Epithelial cell of prostate (primary cell): ENCODE results near the gene ODF4.

Source experiments
- DNase-seq: peaks from one replicate; pipeline ENCODE4 v3.0.0-alpha.2; 2011; ENCODE audit warnings: low read depth, low spot score
- H3K27ac ChIP-seq: fragments of 450-650 bp; 2 replicates; pipeline ENCODE4 v1.5.1; 2017; ENCODE audit warnings: mild to moderate bottlenecking

The ODF4 gene, protein sequence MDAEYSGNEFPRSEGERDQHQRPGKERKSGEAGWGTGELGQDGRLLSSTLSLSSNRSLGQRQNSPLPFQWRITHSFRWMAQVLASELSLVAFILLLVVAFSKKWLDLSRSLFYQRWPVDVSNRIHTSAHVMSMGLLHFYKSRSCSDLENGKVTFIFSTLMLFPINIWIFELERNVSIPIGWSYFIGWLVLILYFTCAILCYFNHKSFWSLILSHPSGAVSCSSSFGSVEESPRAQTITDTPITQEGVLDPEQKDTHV

DNA sequence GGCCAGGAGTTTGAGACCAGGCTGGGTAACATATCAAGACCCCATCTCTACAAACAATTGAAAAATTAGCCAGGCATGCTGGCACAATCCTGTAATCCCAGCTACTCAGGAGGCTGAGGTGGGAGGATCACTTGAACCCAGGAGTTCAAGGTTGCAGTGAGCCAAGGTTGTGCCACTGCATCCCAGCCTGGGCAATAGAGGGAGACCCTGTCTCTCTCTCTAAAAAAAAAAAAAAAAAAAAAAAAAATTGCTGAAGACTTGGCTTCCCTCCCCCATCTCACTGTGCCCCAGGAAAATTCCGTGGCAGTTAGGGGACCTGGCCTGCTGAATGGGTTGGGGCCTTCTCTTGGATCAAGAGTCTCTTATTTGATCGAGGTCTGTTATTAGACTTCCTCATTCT is at the start of gene ODF4:
ODF4 (plus strand) TSS at position 301 of the 400 bp plus-strand sequence. CDS start 212 bp downstream, outside the sequence.
- no peak for DNase-seq
- no peak within 1 kb of the TSS for H3K27ac ChIP-seq

DNA sequence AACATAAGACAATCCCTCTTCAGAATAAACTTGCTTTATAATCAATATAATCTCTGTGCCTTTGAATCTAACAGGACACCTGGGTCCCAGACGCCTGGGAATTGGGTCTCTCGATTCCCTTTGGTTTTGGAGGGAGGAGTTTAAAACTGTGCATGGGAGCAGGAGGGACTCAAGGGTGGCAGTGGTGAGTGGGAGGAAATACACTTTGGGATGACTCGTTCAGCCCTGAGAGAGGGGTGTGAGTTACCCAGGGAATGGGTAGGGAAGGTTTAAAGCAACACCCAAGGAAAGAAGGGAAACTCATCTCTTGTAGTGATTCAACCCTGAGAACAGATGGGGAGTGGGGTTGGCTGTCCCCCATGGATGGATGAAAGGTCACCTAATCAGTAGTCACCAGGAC is 49.6 kb upstream of the ODF4 start:
- H3K27ac ChIP-seq, result no peak overlapping the region
- DNase-seq, result no peak

DNA sequence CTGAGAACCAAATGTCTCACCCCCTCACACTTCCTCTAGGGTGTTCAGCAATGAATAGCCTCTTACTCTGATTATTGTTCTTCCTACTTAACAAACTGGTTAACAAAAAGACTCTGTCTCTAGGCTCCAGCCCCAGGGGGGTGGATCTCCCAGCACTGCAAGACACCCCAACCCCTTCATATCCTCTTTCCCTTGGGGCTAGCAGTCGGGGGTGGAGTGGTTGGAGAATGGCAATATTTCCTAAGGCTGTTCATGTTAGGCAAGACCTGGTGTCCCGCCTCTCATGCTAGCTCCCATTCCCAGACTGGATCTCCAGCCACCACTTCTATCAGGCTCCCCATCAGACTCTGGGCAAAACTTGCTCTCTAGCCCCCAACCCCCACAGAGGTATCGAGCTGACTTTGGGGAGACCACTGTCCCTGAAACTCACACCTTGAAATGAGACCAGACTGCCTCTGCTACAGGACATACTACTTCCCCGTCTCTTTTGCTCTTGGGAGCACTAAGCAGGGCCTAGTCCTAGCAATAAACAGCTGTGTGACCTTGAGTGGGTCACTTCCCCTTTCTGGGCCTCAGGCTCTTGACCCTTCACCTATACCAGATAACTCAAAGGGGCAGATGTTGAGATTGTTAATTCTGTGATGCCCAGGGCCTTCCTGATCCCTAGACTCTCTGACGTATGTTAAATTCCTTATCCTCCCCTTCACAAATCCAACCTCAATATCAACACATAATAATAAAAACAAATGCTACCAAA is 46.8 kb upstream of the ODF4 start:
- no peak overlapping the region for H3K27ac ChIP-seq
- DNase-seq, result no peak

DNA sequence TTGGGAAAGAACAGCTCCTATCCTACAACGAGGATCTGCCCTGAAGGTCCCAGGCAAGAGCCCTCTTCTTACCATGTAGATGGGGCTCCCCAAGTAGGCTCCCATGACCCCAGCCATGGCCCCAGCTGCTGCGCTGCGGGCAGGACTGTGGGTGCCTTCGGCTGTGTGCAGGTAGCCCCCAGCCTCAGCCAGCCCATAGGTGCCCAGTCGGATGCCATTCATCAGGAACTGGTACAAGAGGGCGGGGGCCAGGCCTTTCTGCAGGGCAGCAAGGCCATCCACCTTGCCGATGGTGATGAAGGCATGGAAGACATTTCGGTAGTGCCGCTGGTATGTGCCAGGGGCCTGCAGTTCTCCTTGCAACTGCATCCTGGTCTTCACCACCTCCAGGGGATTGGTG is 45.3 kb upstream of the ODF4 start:
- H3K27ac ChIP-seq, result no peak overlapping the region
- DNase-seq, result no peak

DNA sequence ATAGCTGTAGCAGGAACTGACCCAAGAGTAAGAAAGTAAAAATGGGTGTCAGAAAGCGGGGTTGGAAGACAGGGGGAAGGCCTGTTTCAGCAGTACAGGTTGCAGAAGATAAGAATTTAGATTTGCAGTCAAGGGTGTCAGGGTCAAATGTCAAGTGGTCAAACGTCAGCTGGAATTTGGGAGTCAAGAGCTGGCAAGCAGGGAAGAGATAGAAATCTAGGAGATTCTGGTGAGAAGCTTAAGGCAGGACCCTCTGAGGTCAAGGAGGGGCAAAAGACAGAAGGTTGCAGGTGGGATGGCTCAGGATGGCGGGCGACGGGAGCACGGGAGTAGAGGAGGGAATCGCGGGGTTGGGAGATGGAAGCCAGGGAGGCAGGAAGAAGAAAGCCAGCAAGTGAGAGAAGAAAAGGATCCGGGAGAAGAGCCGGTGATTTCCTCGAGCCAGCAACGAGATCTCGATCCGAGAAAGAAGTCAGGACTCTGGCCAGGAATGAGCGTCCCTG is 44.8 kb upstream of the ODF4 start:
- no peak for DNase-seq
- peak overlapping the region; percentile 82 for H3K27ac ChIP-seq

DNA sequence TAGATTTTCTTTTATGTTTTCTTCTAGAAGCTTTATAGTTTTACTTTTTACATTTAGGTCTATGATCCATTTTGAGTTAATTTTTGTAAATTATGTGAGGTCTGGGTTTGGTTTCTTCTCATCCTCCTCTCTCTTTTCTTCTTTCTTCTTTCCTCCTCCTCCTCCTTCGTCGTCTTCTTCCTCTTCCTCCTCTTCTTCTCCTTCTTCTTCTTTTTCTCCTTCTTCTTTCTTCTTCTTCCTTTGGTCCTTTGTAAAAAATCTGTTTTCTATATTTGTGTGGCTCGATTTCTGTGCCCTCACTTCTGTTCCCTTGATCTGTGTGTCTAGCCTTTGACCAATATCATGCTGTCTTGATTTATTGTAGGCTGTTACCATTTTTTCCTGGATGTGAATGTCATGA is 39.4 kb upstream of the ODF4 start:
- DNase-seq, result no peak
- H3K27ac ChIP-seq, result no peak overlapping the region

DNA sequence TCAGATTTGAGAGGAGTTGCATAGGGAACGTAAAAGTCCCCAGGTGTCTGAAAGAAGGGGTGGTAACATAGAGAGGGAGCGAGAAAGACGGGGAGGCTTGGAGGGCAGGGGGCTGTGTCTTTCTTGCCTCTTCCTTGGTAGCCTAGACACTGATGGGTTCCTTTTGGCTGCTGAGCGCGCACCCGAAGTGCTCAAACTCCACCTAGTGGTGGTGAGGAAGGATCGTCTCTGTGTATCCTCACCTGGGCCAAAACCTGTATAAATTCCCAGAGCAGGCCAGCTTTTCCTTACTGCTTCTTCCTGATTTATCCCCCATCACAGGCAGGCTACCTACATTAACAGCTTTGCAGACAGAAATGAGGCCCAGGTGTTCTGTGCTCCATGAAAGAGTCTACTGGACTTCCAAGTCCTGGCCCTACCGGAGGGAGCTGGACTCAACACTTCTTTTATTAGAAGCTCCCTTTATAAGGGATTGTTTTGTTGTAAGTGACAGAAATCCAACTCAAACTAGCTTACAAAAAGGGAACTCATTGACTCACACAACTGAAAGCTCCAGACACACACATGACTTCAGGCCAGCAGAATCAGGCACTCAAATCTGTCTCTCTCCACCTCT is 38.9 kb upstream of the ODF4 start:
- DNase-seq, result peak; percentile 20
- H3K27ac ChIP-seq, result no peak overlapping the region

DNA sequence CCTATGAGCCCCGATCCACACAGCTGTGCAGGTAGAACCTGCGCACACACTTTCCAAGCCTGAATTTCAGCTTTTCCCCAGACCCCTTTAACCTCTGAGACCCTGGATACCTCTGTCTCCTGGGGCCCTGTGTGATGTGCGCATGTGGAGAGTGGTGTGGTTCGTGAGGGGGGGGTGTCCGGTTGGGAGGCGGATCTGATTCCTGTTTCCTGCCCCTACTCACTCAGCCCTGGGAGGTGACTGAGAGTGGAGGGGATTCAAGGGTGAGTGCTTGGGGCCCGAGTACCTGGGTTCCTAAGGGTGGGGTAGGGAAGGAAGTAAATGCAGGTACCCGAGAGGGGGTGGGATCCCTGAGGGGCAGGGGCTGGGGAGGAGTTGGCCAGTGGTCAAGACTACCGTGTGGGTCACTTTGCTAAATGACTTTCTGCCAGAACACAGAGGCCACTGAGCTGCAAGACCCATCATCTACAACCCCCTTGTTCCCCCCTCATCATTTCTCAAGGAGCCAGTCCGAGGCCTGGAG is 29.0 kb upstream of the ODF4 start:
- H3K27ac ChIP-seq, result no peak overlapping the region
- DNase-seq, result no peak

DNA sequence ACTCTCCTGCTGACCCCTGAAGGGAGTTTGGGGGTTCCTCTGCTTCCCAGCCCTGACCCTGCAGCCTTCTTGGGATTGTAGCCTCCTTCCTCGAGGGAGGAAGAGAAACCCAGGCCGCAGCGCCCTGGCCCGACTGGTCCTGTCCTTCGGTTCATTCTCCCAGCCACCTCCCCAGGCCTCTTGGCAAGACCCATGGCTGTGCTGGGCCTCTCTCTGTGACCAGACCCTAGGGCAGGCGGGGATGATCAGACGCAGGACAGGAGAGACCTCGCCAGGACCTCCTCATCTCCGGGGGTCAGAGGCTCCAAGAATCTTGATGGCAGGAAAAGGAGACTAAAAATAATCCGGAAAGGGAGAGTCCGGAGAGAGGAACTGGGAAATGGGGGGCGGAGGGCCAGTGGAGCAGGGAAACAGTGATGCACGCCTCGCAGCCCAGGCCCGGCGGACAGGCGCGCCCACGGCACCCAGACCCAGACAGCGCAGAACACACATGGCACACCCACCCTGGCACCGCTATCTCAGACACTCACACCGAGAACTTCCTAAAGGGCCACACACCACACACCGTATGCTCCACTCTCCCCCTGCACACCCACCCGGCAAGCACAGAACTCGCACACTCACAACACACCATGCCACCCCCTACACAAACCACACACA is 28.4 kb upstream of the ODF4 start:
- DNase-seq, result no peak
- H3K27ac ChIP-seq, result no peak overlapping the region

DNA sequence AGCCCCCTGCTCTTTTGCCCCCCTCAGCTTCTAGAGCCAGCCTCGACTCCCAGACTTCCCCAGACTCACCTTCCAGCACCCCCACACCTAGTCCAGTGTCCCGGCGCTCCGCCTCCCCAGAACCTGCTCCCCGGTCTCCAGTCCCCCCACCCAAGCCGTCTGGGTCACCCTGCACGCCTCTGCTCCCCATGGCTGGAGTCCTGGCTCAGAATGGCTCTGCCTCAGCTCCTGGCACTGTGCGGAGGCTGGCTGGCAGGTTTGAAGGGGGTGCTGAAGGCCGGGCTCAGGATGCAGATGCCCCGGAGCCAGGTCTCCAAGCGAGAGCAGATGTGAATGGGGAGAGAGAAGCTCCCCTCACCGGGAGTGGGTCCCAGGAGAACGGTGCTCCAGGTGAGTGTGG is 27.4 kb upstream of the ODF4 start:
- H3K27ac ChIP-seq, result no peak overlapping the region
- DNase-seq, result no peak

DNA sequence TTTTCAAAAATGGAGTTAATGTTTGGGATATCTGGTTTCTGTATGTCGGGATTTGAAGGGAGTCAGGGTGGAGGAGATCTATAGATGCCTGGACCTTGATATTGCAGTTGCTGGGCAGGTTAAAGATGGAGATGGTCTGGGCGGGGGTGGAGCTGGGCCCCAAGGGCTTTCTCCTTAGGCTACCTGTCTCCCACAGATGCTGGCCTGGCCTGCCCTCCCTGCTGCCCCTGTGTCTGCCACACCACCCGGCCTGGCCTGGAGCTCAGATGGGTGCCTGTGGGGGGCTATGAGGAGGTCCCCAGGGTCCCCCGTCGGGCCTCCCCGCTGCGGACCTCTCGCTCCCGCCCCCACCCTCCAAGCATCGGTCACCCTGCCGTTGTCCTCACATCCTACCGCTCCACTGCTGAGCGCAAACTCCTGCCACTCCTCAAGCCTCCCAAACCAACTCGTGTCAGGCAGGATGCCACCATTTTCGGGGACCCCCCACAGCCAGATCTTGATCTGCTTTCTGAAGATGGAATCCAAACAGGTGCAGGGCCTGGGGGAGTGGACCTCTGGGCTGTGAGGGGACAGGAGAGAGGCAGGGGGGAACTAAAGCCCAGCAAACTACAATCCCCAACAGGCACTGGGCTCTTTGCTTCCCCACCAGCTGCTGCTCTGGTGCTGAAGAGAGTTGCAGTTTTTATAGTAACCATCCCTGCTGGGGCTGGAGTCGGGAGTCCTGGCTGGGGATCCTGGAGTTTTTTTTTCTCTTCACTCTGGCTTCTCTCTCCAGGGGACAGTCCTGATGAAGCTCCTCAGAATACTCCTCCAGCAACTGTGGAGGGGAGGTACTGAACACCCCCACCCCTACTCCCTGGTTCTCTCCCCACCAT is 26.7 kb upstream of the ODF4 start:
- no peak overlapping the region for H3K27ac ChIP-seq
- DNase-seq, result no peak

DNA sequence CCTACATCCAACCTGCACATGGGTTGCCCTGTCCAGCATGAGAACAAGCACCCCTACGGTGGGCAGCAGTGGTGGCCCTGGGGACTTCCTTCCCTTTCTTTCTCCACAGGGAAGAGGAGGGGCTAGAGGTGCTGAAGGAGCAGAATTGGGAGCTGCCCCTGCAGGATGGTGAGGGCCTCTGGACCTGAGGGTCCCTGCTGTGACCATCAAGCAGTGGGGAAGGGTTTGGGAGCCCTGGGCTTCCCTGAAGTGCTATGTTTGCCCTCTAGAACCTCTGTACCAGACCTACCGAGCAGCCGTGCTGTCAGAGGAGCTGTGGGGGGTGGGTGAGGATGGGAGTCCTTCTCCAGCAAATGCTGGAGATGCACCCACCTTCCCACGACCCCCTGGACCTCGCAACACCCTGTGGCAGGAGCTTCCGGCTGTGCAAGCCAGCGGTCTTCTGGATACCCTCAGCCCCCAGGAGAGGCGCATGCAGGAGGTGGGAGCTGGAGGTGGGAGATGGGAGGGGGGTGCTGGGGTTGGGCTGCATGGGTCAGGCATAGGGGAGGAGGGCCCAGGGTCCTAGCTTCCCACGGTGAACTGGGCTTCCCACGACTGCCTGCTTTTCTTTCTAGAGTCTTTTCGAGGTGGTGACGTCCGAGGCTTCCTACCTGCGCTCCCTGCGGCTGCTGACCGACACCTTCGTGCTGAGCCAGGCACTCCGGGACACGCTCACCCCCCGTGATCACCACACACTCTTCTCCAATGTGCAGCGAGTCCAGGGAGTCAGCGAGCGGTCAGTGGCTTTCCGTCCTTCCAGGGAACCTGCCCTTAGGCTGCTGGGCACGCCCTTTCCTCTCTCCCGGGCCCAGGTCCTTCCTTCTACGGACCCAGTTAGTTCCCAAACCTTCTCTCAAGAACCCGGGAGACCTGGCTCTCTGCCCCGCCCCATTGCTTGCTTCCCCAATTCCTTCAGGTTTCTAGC is 24.6 kb upstream of the ODF4 start:
- H3K27ac ChIP-seq, result no peak overlapping the region
- DNase-seq, result no peak

DNA sequence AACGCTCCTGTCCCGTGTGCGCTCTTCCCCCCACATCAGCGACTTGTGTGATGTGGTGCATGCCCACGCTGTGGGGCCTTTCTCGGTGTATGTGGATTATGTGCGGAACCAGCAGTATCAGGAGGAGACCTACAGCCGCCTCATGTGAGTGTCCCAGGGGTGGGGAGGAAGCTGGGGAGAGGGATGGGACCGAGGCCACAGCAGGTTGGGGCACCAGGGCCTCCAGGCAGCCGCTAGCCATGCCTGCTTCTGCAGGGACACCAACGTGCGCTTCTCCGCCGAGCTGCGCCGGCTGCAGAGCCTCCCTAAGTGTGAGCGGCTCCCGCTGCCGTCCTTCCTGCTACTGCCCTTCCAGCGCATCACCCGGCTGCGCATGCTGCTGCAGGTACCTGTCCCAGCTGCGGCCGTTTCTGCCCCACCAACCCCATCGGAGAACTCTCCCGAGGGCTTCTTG is 23.8 kb upstream of the ODF4 start:
- H3K27ac ChIP-seq, result no peak overlapping the region
- DNase-seq, result no peak

DNA sequence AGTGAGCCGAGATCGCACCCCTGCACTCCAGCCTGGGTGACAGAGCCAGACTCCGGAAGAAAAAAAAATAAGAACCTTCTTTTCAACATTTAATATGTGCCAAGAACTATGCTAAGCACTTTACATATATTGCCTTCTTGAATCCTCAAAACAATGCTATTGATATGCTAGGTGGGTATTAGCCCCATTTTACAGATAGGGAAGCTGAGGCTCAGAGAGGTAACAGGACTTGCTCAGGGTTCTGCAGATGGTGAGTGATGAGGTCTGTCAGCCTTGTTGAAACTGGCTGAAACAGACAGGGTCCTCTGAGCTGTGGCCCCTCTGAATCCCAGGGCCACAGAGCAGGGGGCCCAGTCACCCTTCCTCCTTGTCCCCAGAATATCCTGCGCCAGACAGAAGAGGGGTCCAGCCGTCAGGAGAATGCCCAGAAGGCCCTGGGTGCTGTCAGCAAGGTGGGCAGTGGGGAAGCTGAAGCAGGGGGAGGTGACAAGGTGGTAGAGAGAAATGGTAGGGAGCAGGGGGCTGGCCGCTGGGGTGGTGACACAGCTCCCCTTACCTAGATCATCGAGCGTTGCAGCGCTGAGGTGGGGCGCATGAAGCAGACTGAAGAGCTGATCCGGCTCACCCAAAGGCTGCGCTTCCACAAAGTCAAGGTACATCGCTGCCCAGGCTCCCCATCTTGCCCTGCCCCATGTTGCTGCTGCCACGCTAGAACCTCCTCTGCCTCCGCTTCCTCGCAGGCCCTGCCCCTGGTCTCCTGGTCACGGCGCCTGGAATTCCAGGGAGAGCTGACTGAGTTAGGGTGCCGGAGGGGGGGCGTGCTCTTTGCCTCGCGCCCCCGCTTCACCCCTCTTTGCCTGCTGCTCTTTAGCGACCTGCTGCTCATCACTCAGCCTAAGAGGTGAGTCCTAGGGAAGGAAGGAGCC is 21.4 kb upstream of the ODF4 start:
- H3K27ac ChIP-seq, result no peak overlapping the region
- DNase-seq, result no peak

DNA sequence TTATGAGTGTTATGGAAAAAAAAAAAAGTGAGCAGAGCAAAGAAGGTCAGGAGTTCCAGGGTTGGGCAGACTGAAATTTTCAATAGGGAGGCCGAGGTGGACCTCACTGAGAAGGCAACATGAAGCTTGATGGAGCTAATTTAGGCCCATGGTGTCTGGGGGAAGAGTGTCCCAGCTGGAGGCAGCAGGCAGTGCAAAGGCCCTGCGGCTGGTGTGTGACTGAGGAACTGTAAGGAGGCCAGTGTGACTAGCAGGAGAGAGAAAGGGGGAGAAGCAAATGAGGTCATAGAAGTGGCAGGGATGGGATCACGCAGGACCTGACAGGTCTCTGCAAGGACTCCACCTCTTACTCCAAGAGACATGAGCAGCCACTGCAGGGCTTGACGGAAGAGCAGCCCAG is 19.4 kb upstream of the ODF4 start:
- DNase-seq, result no peak
- no peak overlapping the region for H3K27ac ChIP-seq

DNA sequence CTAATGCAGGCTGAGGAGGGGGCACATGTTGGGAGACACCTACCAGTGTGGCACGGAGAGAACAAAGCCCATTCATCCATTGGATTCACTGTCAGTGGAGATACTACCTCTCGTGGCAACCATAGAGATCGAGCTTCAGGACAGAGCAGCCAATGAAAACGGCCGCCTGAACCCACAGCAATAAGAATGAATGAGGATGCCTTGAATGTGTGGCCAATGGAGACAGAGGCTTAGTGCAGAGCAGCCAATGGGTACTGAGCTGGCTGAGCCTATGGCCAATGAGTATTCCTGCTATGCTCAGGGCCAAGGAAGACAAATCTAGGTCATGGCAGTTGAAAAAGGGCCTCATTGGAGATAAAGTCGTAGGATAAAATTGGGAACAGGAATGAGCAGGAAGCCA is 18.6 kb upstream of the ODF4 start:
- DNase-seq, result no peak

DNA sequence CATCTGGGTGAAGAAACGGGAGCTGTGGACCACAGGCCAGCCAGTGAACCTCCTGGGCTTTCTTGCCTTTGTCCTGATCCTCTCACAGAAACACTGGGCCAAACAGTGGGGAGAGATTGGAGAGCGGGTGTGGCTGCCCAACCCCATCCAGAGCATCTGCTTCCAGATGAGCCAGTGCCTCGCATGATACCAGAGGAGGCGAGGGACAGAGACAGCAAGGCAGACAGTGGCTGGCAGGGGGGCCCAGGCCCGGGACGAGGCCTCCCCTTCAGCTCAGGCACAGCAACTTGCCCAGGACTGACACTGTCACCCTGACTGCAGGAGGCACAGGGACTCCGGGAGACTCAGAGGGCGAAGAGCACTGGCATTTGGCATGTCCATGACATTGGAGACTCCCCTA is 17.6 kb upstream of the ODF4 start:
- no peak for DNase-seq
- H3K27ac ChIP-seq, result no peak overlapping the region

More for the DNA sequence above, 18.6 kb upstream of the ODF4 start:
- no peak overlapping the region for H3K27ac ChIP-seq
